D341Med (cell line): Measurements from ENCODE around the gene KLF7.
A peak's percentile ranks its signal among the peaks of the same experiment; 100 is the strongest.

ENCODE experiments used
- DNase-seq: peaks from one replicate; pipeline ENCODE4 v3.0.0; 2012; ENCODE audit warnings: low spot score

The KLF7 gene

GRCh38 chr2:207148020-207148419 is 17.7 kb downstream of the KLF7 start:
- no peak for DNase-seq

- DNase-seq, result no peak
Measured at GRCh38 chr2:207144173-207144785, 21.5 kb downstream of the KLF7 start.

GRCh38 chr2:207143215-207144172 is 22.3 kb downstream of the KLF7 start:
- DNase-seq, result no peak

GRCh38 chr2:207142461-207142860 is 23.3 kb downstream of the KLF7 start:
- DNase-seq, result no peak

GRCh38 chr2:207141386-207141785 is 24.4 kb downstream of the KLF7 start:
- no peak for DNase-seq

GRCh38 chr2:207140265-207140664 is 25.5 kb downstream of the KLF7 start:
- no peak for DNase-seq

- no peak for DNase-seq
Measured at GRCh38 chr2:207139552-207139951, 26.2 kb downstream of the KLF7 start.

GRCh38 chr2:207138627-207139297 is 27.0 kb downstream of the KLF7 start:
- no peak for DNase-seq

GRCh38 chr2:207137596-207138337 is 28.0 kb downstream of the KLF7 start:
- DNase-seq, result no peak

GRCh38 chr2:207136874-207137273 is 28.9 kb downstream of the KLF7 start:
- no peak for DNase-seq

- DNase-seq, result no peak
Measured at GRCh38 chr2:207135801-207136457, 29.8 kb downstream of the KLF7 start.

GRCh38 chr2:207135340-207135739 is 30.4 kb downstream of the KLF7 start:
- DNase-seq, result no peak

GRCh38 chr2:207133820-207134519 is 31.8 kb downstream of the KLF7 start:
- no peak for DNase-seq

- peak; percentile 29 for DNase-seq
Measured at GRCh38 chr2:207133458-207133819, 32.3 kb downstream of the KLF7 start.

GRCh38 chr2:207132019-207132418 is 33.7 kb downstream of the KLF7 start:
- no peak for DNase-seq

GRCh38 chr2:207131594-207131993 is 34.2 kb downstream of the KLF7 start:
- no peak for DNase-seq

- no peak for DNase-seq
Measured at GRCh38 chr2:207130958-207131521, 34.7 kb downstream of the KLF7 start.

- DNase-seq, result no peak
Measured at GRCh38 chr2:207129821-207130220, 35.9 kb downstream of the KLF7 start.

GRCh38 chr2:207128867-207129266 is 36.9 kb downstream of the KLF7 start:
- DNase-seq, result no peak

- DNase-seq, result no peak
Measured at GRCh38 chr2:207126724-207127308, 38.9 kb downstream of the KLF7 start.
